GM23338 (cell line): Measurements from ENCODE around the gene MYT1. TPM values are rescaled to one million over a fixed set of nuclear protein-coding genes. Genes with fewer than 3 reads are reported as not detected.

Experiments used
- ATAC-seq: fragments of 200-7000 bp; cut with Tn5 transposase; 3 replicates; pipeline ENCODE4 v1.9.1; 2020
- DNase-seq: peaks from one replicate; pipeline ENCODE4 v3.0.0-alpha.2; 2015; ENCODE audit warnings: low spot score
- H2AFZ ChIP-seq: fragments of 200-600 bp; sonication (generic); 2 replicates; pipeline ENCODE4 v1.8.0; 2016; ENCODE audit warnings: antibody characterized with exemption, mild to moderate bottlenecking, moderate library complexity
- H3F3A ChIP-seq: fragments of 200-600 bp; sonication (generic); replicated peaks from 2 replicates; pipeline ENCODE4 v1.8.0; 2017; ENCODE audit warnings: antibody characterized with exemption, mixed run types, low read depth
- H3K27ac ChIP-seq: fragments of 200-600 bp; sonication (generic); 2 replicates; pipeline ENCODE4 v1.6.1; 2016; ENCODE audit warnings: low read depth
- H3K27me3 ChIP-seq: fragments of 200-600 bp; sonication (generic); 2 replicates; pipeline ENCODE4 v1.8.0; 2016; ENCODE audit warnings: mild to moderate bottlenecking, mixed run types, moderate library complexity; ENCODE audit not compliant: insufficient read depth
- H3K36me3 ChIP-seq: fragments of 200-600 bp; sonication (generic); 2 replicates; pipeline ENCODE4 v1.8.0; 2016; ENCODE audit warnings: mild to moderate bottlenecking; ENCODE audit not compliant: insufficient read depth
- H3K4me1 ChIP-seq: fragments of 200-600 bp; sonication (generic); 2 replicates; pipeline ENCODE4 v1.8.0; 2016; ENCODE audit warnings: mild to moderate bottlenecking, moderate library complexity; ENCODE audit not compliant: insufficient read depth
- H3K4me2 ChIP-seq: fragments of 200-600 bp; sonication (generic); 2 replicates; pipeline ENCODE4 v1.7.1; 2017; ENCODE audit warnings: mixed run types
- H3K4me3 ChIP-seq: fragments of 200-600 bp; sonication (generic); 2 replicates; pipeline ENCODE4 v1.6.1; 2016; ENCODE audit warnings: mixed run types
- H3K79me2 ChIP-seq: fragments of 200-600 bp; sonication (generic); replicated peaks from 2 replicates; pipeline ENCODE4 v1.8.0; 2017; ENCODE audit warnings: mild to moderate bottlenecking; ENCODE audit not compliant: insufficient read depth
- H3K9me2 ChIP-seq: fragments of 200-600 bp; sonication (generic); 2 replicates; pipeline ENCODE4 v1.8.0; 2017; ENCODE audit not compliant: insufficient read depth
- H4K20me1 ChIP-seq: fragments of 200-600 bp; sonication (generic); replicated peaks from 2 replicates; pipeline ENCODE4 v1.8.0; 2017; ENCODE audit warnings: mild to moderate bottlenecking; ENCODE audit not compliant: insufficient read depth
- H3K27ac Mint-ChIP-seq: 2 replicates; pipeline ENCODE4 v1.8.0; 2020; ENCODE audit warnings: inconsistent platforms, mild to moderate bottlenecking, moderate library complexity, mixed read lengths
- H3K27me3 Mint-ChIP-seq: 3 replicates; pipeline ENCODE4 v1.8.0; 2022; ENCODE audit warnings: low read depth, mild to moderate bottlenecking, moderate library complexity, mixed read lengths, inconsistent platforms; ENCODE audit not compliant: insufficient read depth, poor library complexity
- H3K36me3 Mint-ChIP-seq: 3 replicates; pipeline ENCODE4 v1.8.0; 2021; ENCODE audit warnings: low read depth, mild to moderate bottlenecking, inconsistent platforms, moderate library complexity, mixed read lengths
- H3K4me1 Mint-ChIP-seq: 3 replicates; pipeline ENCODE4 v1.8.0; 2020; ENCODE audit warnings: mild to moderate bottlenecking, inconsistent platforms, mixed read lengths
- H3K4me3 Mint-ChIP-seq: 3 replicates; pipeline ENCODE4 v1.8.0; 2021; ENCODE audit warnings: moderate library complexity, mild to moderate bottlenecking, inconsistent platforms, mixed read lengths
- H3K9me3 Mint-ChIP-seq: 3 replicates; pipeline ENCODE4 v1.8.0; 2020; ENCODE audit warnings: moderate library complexity, mild to moderate bottlenecking, inconsistent platforms, mixed read lengths
- CREB1 ChIP-seq: fragments of 250-450 bp; sonication (Bioruptor Pico); IDR thresholded peaks from 2 replicates; pipeline ENCODE4 v1.5.0; 2020; ENCODE audit warnings: low read depth, mild to moderate bottlenecking, moderate library complexity
- ETS1 ChIP-seq: IDR thresholded peaks from 2 replicates; pipeline ENCODE4 v1.6.1; 2016; ENCODE audit warnings: antibody characterized with exemption
- EZH2 ChIP-seq: fragments of 200-600 bp; sonication (generic); IDR thresholded peaks from one replicate; pipeline ENCODE4 v1.8.0; 2017; ENCODE audit warnings: antibody characterized with exemption, mild to moderate bottlenecking, low read depth; ENCODE audit not compliant: unreplicated experiment
- EZH2phosphoT487 ChIP-seq: fragments of 200-600 bp; sonication (generic); IDR thresholded peaks from one replicate; pipeline ENCODE4 v1.8.1; 2018; ENCODE audit warnings: antibody characterized with exemption; ENCODE audit not compliant: unreplicated experiment
- JUNB ChIP-seq: IDR thresholded peaks from one replicate; pipeline ENCODE4 v1.6.1; 2016; ENCODE audit warnings: antibody characterized with exemption; ENCODE audit not compliant: unreplicated experiment
- NANOG ChIP-seq: IDR thresholded peaks from 2 replicates; pipeline ENCODE4 v1.6.1; 2016; ENCODE audit warnings: antibody characterized with exemption, borderline replicate concordance
- POLR2AphosphoS5 ChIP-seq: IDR thresholded peaks from 2 replicates; pipeline ENCODE4 v1.6.1; 2016; ENCODE audit warnings: antibody characterized with exemption, low read depth
- REST ChIP-seq: IDR thresholded peaks from one replicate; pipeline ENCODE4 v1.6.1; 2018; ENCODE audit warnings: antibody characterized with exemption; ENCODE audit not compliant: unreplicated experiment
- STAT1 ChIP-seq: IDR thresholded peaks from one replicate; pipeline ENCODE4 v1.6.1; 2016; ENCODE audit warnings: antibody characterized with exemption; ENCODE audit not compliant: unreplicated experiment
- ZNF114 ChIP-seq: fragments of 250-450 bp; sonication (Bioruptor Pico); IDR thresholded peaks from 2 replicates; pipeline ENCODE4 v1.5.0; 2020; ENCODE audit warnings: mild to moderate bottlenecking, moderate library complexity
- ZNF331 ChIP-seq: fragments of 250-450 bp; sonication (Bioruptor Pico); IDR thresholded peaks from 2 replicates; pipeline ENCODE4 v1.5.0; 2020; ENCODE audit warnings: low read depth, mild to moderate bottlenecking, moderate library complexity
- ZNF462 ChIP-seq: fragments of 250-450 bp; sonication (Bioruptor Pico); IDR thresholded peaks from 2 replicates; pipeline ENCODE4 v1.5.0; 2020; ENCODE audit warnings: mild to moderate bottlenecking, moderate library complexity
- polyA plus RNA-seq: library from polyadenylated mRNA; unstranded; fragments of >200 nt; fragmentation: Nextera tagmentation; extraction: Ambion mirVana; gene quantifications from 2 replicates; pipeline ENCODE4 v1.2.1, GENCODE V29; 2016
- total RNA-seq: library from RNA; depleted of rRNA; stranded (reverse); fragments of >200 nt; shearing (Covaris generic); gene quantifications from 2 replicates; pipeline ENCODE4 v1.2.3, GENCODE V29; 2014
- TF ChIP-seq, protein P1 (sequence below), 2 experiments: fragments of 200-600 bp in 1 of 2; sonication (generic) in 1 of 2; conservative IDR thresholded peaks; 2 replicates each; pipeline versions ENCODE4 v1.5.1 to v1.6.1; 2016 to 2017; ENCODE audit warnings: antibody characterized with exemption in 2 of 2, low read depth in 2 of 2, mild to moderate bottlenecking in 2 of 2, moderate library complexity in 1 of 2

MYT1 gene
- total and polyA plus RNA-seq, 2 experiments from 2014 or later = 0.83 to 1.6 TPM

- H4K20me1 ChIP-seq = no peaks in the 10 kb centered on the region
- H3K4me3 Mint-ChIP-seq = no peak overlapping the region
- peaks cover 3% of the 10 kb centered on the region; the same call in 1 of the 3 replicates for H3K4me1 Mint-ChIP-seq
- ATAC-seq (no peak), DNase-seq (no peak)
- no peaks in the 10 kb centered on the region for H3K4me1 ChIP-seq
- H3K9me3 Mint-ChIP-seq = no peaks in the 10 kb centered on the region
- TF ChIP-seq POLR2AphosphoS5 (no peak), JUNB (no peak), NANOG (no peak), CREB1 (CRISPR knock-in tag) (no peak), ZNF114 (CRISPR knock-in tag) (no peak), EZH2 (no peak), STAT1 (no peak), EZH2phosphoT487 (no peak), REST (no peak), ETS1 (no peak), ZNF331 (no peak), ZNF462 (CRISPR knock-in tag) (no peak)
- TF ChIP-seq, protein P1, sequence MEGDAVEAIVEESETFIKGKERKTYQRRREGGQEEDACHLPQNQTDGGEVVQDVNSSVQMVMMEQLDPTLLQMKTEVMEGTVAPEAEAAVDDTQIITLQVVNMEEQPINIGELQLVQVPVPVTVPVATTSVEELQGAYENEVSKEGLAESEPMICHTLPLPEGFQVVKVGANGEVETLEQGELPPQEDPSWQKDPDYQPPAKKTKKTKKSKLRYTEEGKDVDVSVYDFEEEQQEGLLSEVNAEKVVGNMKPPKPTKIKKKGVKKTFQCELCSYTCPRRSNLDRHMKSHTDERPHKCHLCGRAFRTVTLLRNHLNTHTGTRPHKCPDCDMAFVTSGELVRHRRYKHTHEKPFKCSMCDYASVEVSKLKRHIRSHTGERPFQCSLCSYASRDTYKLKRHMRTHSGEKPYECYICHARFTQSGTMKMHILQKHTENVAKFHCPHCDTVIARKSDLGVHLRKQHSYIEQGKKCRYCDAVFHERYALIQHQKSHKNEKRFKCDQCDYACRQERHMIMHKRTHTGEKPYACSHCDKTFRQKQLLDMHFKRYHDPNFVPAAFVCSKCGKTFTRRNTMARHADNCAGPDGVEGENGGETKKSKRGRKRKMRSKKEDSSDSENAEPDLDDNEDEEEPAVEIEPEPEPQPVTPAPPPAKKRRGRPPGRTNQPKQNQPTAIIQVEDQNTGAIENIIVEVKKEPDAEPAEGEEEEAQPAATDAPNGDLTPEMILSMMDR (conservative IDR thresholded peaks at IDR 0.05; ENCODE audit: low read depth in 2 of 2) = no peak
- H3K4me2 ChIP-seq = no peak overlapping the region
- no peak overlapping the region for H3K27ac ChIP-seq
- no peaks in the 10 kb centered on the region for H3K27me3 Mint-ChIP-seq
- H3K79me2 ChIP-seq = no peaks in the 10 kb centered on the region
- no peak overlapping the region for H3K27ac Mint-ChIP-seq
- H3F3A ChIP-seq = no peaks in the 10 kb centered on the region
- no peak overlapping the region for H2AFZ ChIP-seq
- H3K36me3 Mint-ChIP-seq = no peaks in the 10 kb centered on the region
- no peaks in the 10 kb centered on the region for H3K36me3 ChIP-seq
- no peaks in the 10 kb centered on the region for H3K27me3 ChIP-seq
- H3K9me2 ChIP-seq = no peaks in the 10 kb centered on the region
- H3K4me3 ChIP-seq = no peak overlapping the region
These were observed 44.9 kb downstream of the MYT1 start for GRCh38 chr20:64209148-64209547.
